ENCODE results near the gene ZFP36L2. TPM values are rescaled to one million over a fixed set of nuclear protein-coding genes. Genes with fewer than 3 reads are reported as not detected.
"Not testable (repeated sequence)": the region's sequence is repeated elsewhere in the genome, so short reads cannot be mapped to it uniquely, and the experiment has no call there.

ZFP36L2 gene
- total RNA-seq, 1 donor from 2014 or later, result 209 TPM

GRCh38 chr2:43209204-43209717 is 17.1 kb downstream of the ZFP36L2 start:
- no peak for DNase-seq (ENCODE audit: low spot score)

GRCh38 chr2:43207553-43208300 is 18.7 kb downstream of the ZFP36L2 start:
- no peak for DNase-seq (ENCODE audit: low spot score)

- no peak for DNase-seq (ENCODE audit: low spot score)
Measured at GRCh38 chr2:43206602-43207001, 19.8 kb downstream of the ZFP36L2 start.

GRCh38 chr2:43203373-43203772 is 23.0 kb downstream of the ZFP36L2 start:
- DNase-seq (ENCODE audit: low spot score), result no peak

DNA sequence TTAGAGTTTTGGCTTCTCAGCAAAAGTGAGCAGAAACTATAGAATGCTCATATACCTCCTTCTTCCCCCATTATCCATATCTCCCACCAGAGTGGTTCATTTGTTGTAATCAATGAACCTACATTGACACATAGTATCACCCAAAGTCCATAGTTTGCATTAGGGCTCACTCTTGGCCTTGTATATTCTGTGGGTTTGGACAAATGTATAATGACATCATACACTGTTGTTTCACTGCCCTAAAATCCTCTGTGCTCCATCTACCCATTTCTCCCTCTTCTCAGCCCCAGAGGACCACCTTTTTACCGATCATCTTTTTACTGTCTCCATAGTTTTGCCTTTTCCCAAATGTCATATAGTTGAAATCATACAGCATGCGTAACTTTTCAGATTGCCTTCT is 24.1 kb downstream of the ZFP36L2 start:
- no peak for DNase-seq (ENCODE audit: low spot score)

GRCh38 chr2:43201497-43201896 is 24.9 kb downstream of the ZFP36L2 start:
- no peak for DNase-seq (ENCODE audit: low spot score)

- no peak for DNase-seq (ENCODE audit: low spot score)
Measured at GRCh38 chr2:43201016-43201415, 25.4 kb downstream of the ZFP36L2 start.

GRCh38 chr2:43199492-43200488 is 26.6 kb downstream of the ZFP36L2 start:
- peak; percentile 42 for DNase-seq (ENCODE audit: low spot score)

DNA sequence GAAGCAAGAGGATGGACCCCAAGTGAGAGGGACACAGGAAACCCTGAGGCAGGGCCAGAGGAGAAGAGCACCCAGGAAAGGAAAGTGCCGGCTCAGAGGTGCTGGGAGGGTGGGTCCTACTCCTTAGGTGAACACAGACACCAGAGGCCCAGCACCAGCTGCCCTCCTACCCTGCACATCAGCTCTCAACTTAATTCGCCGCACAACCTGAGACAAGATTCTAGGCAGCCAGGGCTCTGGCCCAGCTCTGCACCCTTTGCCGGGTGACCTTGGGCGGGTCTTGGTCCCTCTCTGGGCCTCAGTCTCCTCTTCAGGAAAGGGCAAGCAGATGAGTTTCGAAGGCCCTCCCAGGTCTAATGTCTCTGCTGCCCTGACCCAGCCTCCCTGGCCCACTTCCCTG is 28.1 kb downstream of the ZFP36L2 start:
- DNase-seq (ENCODE audit: low spot score), result no peak

DNA sequence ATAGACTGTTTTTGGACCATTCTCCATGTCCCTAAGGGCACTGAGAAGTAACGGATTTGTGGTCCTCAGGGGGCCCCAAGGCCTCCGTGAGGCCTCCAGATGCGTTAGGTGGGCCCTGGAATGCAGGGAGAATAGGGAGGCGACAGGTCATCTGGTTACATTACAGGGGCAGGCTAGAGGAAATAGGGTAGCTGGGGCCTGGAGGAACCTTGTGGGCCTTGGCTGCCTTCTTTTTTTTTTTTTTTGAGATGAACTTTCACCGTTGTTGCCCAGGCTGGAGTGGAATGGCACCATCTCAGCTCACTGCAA is 28.9 kb downstream of the ZFP36L2 start:
- no peak for DNase-seq (ENCODE audit: low spot score)

- DNase-seq (ENCODE audit: low spot score), result no peak
Measured at GRCh38 chr2:43196768-43197587, 29.4 kb downstream of the ZFP36L2 start.

GRCh38 chr2:43194121-43194869 is 32.1 kb downstream of the ZFP36L2 start:
- DNase-seq (ENCODE audit: low spot score), result peak; percentile 80

GRCh38 chr2:43193652-43194120 is 32.7 kb downstream of the ZFP36L2 start:
- no peak for DNase-seq (ENCODE audit: low spot score)

- DNase-seq (ENCODE audit: low spot score), result no peak
Measured at GRCh38 chr2:43192744-43193651, 33.4 kb downstream of the ZFP36L2 start.

DNA sequence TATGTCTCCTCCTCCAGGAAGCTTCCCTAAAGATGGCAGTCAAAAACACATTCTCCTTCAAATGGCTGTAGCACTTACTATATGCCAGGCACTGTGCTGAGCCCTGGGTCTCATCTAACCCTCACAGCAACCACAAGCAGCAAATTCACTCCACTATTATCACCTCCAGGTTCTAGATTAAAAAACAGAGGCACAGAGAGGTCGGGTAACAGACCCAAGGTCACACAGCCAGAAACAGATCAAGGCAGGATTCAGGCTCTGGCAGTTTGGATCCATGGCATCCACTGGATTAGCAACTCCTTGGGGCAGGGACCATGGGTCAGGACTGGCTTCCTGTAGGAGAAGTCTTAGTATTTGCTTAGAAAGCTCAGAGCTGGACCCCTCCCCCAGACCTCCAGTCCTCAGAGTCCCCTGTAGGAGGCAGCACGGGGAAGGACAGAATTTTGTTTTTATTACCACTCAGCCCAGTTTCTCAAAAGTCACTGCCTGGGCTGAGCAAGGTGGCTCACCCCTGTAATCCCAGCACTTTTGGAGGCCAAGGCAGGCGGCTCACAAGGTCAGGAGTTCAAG is 34.4 kb downstream of the ZFP36L2 start:
- DNase-seq (ENCODE audit: low spot score), result no peak

- no peak for DNase-seq (ENCODE audit: low spot score)
Measured at GRCh38 chr2:43190311-43191052, 35.9 kb downstream of the ZFP36L2 start.

DNA sequence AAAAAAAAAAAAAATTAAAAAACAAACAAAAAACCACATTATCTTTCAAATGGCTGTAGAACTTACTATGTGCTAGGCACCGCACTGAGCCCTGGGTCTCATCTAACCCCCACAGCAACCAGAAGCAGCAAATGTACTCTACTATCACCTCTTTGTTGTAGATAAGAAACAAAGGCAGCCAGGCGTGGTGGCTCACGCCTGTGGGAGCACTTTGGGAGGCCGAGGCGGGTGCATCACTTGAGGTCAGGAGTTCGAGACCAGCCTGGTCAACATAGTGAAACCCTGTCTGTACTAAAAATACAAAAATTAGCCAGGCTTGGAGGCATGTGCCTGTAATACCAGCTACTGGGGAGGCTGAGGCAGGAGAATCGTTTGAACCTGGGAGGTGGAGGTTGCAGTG is 36.5 kb downstream of the ZFP36L2 start:
- DNase-seq (ENCODE audit: low spot score), result not testable (repeated sequence)

- no peak for DNase-seq (ENCODE audit: low spot score)
Measured at GRCh38 chr2:43188561-43189386, 37.6 kb downstream of the ZFP36L2 start.

Data from mucosa of gallbladder (tissue), 1 donor.